ENCODE measurements around the gene GSTA2. TPM values are rescaled to one million over a fixed set of nuclear protein-coding genes. Genes with fewer than 3 reads are reported as not detected.
"Not testable (repeated sequence)": the region's sequence is repeated elsewhere in the genome, so short reads cannot be mapped to it uniquely, and the experiment has no call there.

GSTA2 gene
- total RNA-seq, 2 experiments from 2014 or later = not detected

- H3K27ac ChIP-seq (ENCODE audit: low read depth, low read length, poor library complexity, severe bottlenecking) = no peak overlapping the region
- ChIA-PET CTCF (ENCODE audit: unreplicated experiment) (no interaction called here), POLR2A (no interaction called here)
- no peaks in the 10 kb centered on the region for H3K36me3 ChIP-seq (ENCODE audit: insufficient read depth, low read length)
- no peaks in the 10 kb centered on the region for H4K20me1 ChIP-seq (ENCODE audit: insufficient read depth, low read length)
- H3K9me3 ChIP-seq (ENCODE audit: low read length) = no peaks in the 10 kb centered on the region
- no TSS peak for BruUV-seq (replicated peaks)
- H3K4me3 ChIP-seq (ENCODE audit: low read depth, low read length, poor library complexity, severe bottlenecking) = no peak overlapping the region
- H2AFZ ChIP-seq (ENCODE audit: low read length) = no peak overlapping the region
- no peaks in the 10 kb centered on the region for H3K9me2 ChIP-seq (ENCODE audit: insufficient read depth, low read length)
- intact Hi-C loops (cut with micrococcal nuclease; ENCODE audit: unreplicated experiment) = loop anchor here (5.0 kb wide), 1 partner anchor 757 kb away; no protein-coding TSS in a partner anchor
- H3K4me2 ChIP-seq (ENCODE audit: low read length) = no peak overlapping the region
- no peak for DNase-seq (ENCODE audit: low spot score)
- H3K4me1 ChIP-seq (ENCODE audit: insufficient read depth, low read length, poor library complexity, severe bottlenecking) = no peaks in the 10 kb centered on the region
- H3K79me2 ChIP-seq (ENCODE audit: insufficient read depth, low read depth, low read length) = no peaks in the 10 kb centered on the region
- TF ChIP-seq EZH2phosphoT487 (IDR thresholded peaks at IDR 0.05; ENCODE audit: borderline replicate concordance, low read depth, low read length) = no peak
- no peak for TF ChIP-seq CTCF (conservative IDR thresholded peaks at IDR 0.05; ENCODE audit: low read length)
These were observed 43.0 kb downstream of the GSTA2 start for GRCh38 chr6:52720321-52720720.

- Histone ChIP-seq H3K27ac (ENCODE audit: low read depth, low read length, poor library complexity, severe bottlenecking) (no peak overlapping the region), H3K4me3 (ENCODE audit: low read depth, low read length, poor library complexity, severe bottlenecking) (no peak overlapping the region), H3K79me2 (ENCODE audit: insufficient read depth, low read depth, low read length) (no peaks in the 10 kb centered on the region), H4K20me1 (ENCODE audit: insufficient read depth, low read length) (no peaks in the 10 kb centered on the region), H3K4me1 (ENCODE audit: insufficient read depth, low read length, poor library complexity, severe bottlenecking) (no peaks in the 10 kb centered on the region), H2AFZ (ENCODE audit: low read length) (no peak overlapping the region), H3K9me3 (ENCODE audit: low read length) (no peaks in the 10 kb centered on the region), H3K4me2 (ENCODE audit: low read length) (no peak overlapping the region), H3K9me2 (ENCODE audit: insufficient read depth, low read length) (no peaks in the 10 kb centered on the region), H3K36me3 (ENCODE audit: insufficient read depth, low read length) (no peaks in the 10 kb centered on the region)
- DNase-seq (ENCODE audit: low spot score) = no peak
- no peak for TF ChIP-seq EZH2phosphoT487 (IDR thresholded peaks at IDR 0.05; ENCODE audit: borderline replicate concordance, low read depth, low read length)
- TF ChIP-seq CTCF (conservative IDR thresholded peaks at IDR 0.05; ENCODE audit: low read length) = no peak
- BruUV-seq (replicated peaks) = no TSS peak
- ChIA-PET POLR2A (interaction anchor here (0.6 to 1.3 kb wide), 4 partner anchors 12 to 292 kb away, joined by 3 to 5 read pairs (median 4); no protein-coding TSS in a partner anchor), CTCF (ENCODE audit: unreplicated experiment) (no interaction called here)
- intact Hi-C loops (cut with micrococcal nuclease; ENCODE audit: unreplicated experiment) = no loop called here
These were observed 44.7 kb downstream of the GSTA2 start for GRCh38 chr6:52718550-52718949.

GRCh38 chr6:52714761-52715160 lies 48.5 kb downstream of the GSTA2 start:
- H3K4me1 ChIP-seq (ENCODE audit: insufficient read depth, low read length, poor library complexity, severe bottlenecking); H3K9me2 ChIP-seq (ENCODE audit: insufficient read depth, low read length); H3K27ac ChIP-seq (ENCODE audit: low read depth, low read length, poor library complexity, severe bottlenecking); H4K20me1 ChIP-seq (ENCODE audit: insufficient read depth, low read length); H3K79me2 ChIP-seq (ENCODE audit: insufficient read depth, low read depth, low read length); H3K4me2 ChIP-seq (ENCODE audit: low read length); CTCF ChIA-PET (ENCODE audit: unreplicated experiment); DNase-seq (ENCODE audit: low spot score); H3K4me3 ChIP-seq (ENCODE audit: low read depth, low read length, poor library complexity, severe bottlenecking); BruUV-seq (replicated peaks); H3K36me3 ChIP-seq (ENCODE audit: insufficient read depth, low read length); H3K9me3 ChIP-seq (ENCODE audit: low read length); H2AFZ ChIP-seq (ENCODE audit: low read length); intact Hi-C loops (cut with micrococcal nuclease; ENCODE audit: unreplicated experiment): not testable (repeated sequence)
- POLR2A ChIA-PET = interaction anchor here (0.7 kb wide), 2 partner anchors 330 to 394 kb away, joined by 3 to 4 read pairs; no protein-coding TSS in a partner anchor

Measured in OCI-LY7 (cell line).